Thyroid gland (tissue), 4 donors: Measurements from ENCODE around the gene IL6R.

Experiments used
- CTCF ChIP-seq, 6 experiments: fragments of 200-600 bp in 3 of 6; fragments of 450-650 bp in 3 of 6; sonication (generic) in 3 of 6; IDR thresholded peaks; one replicate each; pipeline ENCODE4 v1.5.1; 2016 to 2019; ENCODE audit warnings: antibody characterized with exemption in 6 of 6, mild to moderate bottlenecking in 2 of 6, inconsistent platforms in 1 of 6, moderate library complexity in 1 of 6
- POLR2A ChIP-seq, 2 donors: fragments of 450-650 bp; IDR thresholded peaks; one replicate each; pipeline ENCODE4 v1.6.1; 2017; ENCODE audit warnings: antibody characterized with exemption in 2 of 2, mild to moderate bottlenecking in 2 of 2, moderate library complexity in 1 of 2

GRCh38 chr1:154386643-154387352 is 18.3 kb upstream of the IL6R start:
- TF ChIP-seq POLR2A (IDR thresholded peaks at IDR 0.05) (no peak), CTCF (IDR thresholded peaks at IDR 0.05) (no peak)
